Thyroid gland (tissue), 4 donors: Measurements from ENCODE around the gene MCM3AP. TPM values are rescaled to one million over a fixed set of nuclear protein-coding genes. Genes with fewer than 3 reads are reported as not detected.

Experiments used
- DNase-seq, 2 donors: peaks; one replicate each; pipeline ENCODE4 v3.0.0-alpha.2; 2019
- H3K27ac ChIP-seq, 3 donors: fragments of 200-600 bp; sonication (generic); 1 replicate in 2 of 3; 2 replicates in 1 of 3; pipeline ENCODE4 v1.5.1; 2016 to 2019; ENCODE audit warnings: mild to moderate bottlenecking in 1 of 3, moderate library complexity in 1 of 3
- H3K27me3 ChIP-seq: fragments of 200-600 bp; sonication (generic); one replicate; pipeline ENCODE4 v1.5.1; 2019
- H3K36me3 ChIP-seq, 2 donors: fragments of 200-600 bp; sonication (generic); one replicate each; pipeline ENCODE4 v1.5.1; 2016 to 2019
- H3K4me1 ChIP-seq, 2 donors: fragments of 200-600 bp; sonication (generic); one replicate each; pipeline ENCODE4 v1.5.1; 2017 to 2019
- H3K4me3 ChIP-seq, 3 donors: fragments of 200-600 bp; sonication (generic); replicated peaks in 1 of 3; 1 replicate in 2 of 3; 2 replicates in 1 of 3; pipeline ENCODE4 v1.5.1; 2016; ENCODE audit warnings: mild to moderate bottlenecking in 1 of 3
- H3K9me3 ChIP-seq: fragments of 200-600 bp; sonication (generic); one replicate; pipeline ENCODE4 v1.5.1; 2017
- POLR2A ChIP-seq, 2 donors: fragments of 450-650 bp; IDR thresholded peaks; one replicate each; pipeline ENCODE4 v1.6.1; 2017; ENCODE audit warnings: antibody characterized with exemption in 2 of 2, mild to moderate bottlenecking in 2 of 2, moderate library complexity in 1 of 2
- WGBS, 2 donors: methylation state at CpG; one replicate each; pipeline ENCODE4 v1.1.5; 2017; 5-methylcytosine and 5-hydroxymethylcytosine counted together
- intact Hi-C: fragments of 100-400 bp; cut with DNase I; formaldehyde crosslinking; loops from one replicate; pipeline ENCODE4 v1.15.1; 2023
- total RNA-seq, 4 donors: library from RNA; depleted of rRNA; stranded (reverse); fragments of >200 nt; gene quantifications; one replicate each; pipeline ENCODE4 v1.2.3, GENCODE V29; 2016
- TF ChIP-seq, protein P1 (sequence below), 6 experiments: fragments of 200-600 bp in 3 of 6; fragments of 450-650 bp in 3 of 6; sonication (generic) in 3 of 6; IDR thresholded peaks; one replicate each; pipeline ENCODE4 v1.5.1; 2016 to 2019; ENCODE audit warnings: antibody characterized with exemption in 6 of 6, mild to moderate bottlenecking in 2 of 6, inconsistent platforms in 1 of 6, moderate library complexity in 1 of 6

Gene MCM3AP
- total RNA-seq, 4 donors from 2014 or later = 65.7 to 116 (median 81.0) TPM

DNA sequence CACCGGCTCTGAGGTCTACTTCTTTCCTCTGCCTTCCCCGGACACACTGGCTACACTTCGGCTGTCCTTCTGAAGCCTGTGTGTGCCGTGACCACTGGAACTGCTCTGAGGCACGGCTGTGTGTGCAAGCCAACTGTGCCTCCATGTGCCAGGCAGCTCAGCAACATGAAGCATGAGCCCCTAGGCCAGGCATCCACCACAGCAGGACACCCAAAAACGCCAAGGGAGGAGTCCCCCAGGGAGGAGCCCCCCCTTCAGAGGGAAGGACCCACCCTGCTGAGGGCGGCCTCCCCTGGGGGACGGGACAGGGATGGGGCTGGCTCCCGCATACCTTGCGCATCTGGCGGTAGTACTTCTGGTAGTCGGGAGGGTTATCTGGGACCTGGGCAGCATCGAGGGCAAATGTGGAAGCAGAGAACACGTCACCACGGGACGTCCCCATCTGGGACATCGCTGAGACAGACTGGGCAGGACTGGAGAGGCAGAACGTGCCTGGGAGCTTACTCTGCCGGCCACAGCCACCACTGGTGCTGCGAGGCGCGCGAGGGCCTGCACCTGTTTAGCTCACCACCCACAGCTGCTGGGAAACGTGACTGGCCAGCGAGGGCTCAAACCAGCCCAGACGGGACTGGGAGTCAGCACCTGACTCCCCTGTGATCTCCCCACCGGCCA, 77.4 kb downstream of the MCM3AP start:
- Histone ChIP-seq H3K4me3 (no peak overlapping the region), H3K9me3 (no peaks in the 10 kb centered on the region), H3K27me3 (no peaks in the 10 kb centered on the region), H3K4me1 (no peaks in the 10 kb centered on the region), H3K27ac (no peak overlapping the region), H3K36me3 (peaks cover 9 to 20% of the 10 kb centered on the region in 2 donors)
- TF ChIP-seq, protein P1, sequence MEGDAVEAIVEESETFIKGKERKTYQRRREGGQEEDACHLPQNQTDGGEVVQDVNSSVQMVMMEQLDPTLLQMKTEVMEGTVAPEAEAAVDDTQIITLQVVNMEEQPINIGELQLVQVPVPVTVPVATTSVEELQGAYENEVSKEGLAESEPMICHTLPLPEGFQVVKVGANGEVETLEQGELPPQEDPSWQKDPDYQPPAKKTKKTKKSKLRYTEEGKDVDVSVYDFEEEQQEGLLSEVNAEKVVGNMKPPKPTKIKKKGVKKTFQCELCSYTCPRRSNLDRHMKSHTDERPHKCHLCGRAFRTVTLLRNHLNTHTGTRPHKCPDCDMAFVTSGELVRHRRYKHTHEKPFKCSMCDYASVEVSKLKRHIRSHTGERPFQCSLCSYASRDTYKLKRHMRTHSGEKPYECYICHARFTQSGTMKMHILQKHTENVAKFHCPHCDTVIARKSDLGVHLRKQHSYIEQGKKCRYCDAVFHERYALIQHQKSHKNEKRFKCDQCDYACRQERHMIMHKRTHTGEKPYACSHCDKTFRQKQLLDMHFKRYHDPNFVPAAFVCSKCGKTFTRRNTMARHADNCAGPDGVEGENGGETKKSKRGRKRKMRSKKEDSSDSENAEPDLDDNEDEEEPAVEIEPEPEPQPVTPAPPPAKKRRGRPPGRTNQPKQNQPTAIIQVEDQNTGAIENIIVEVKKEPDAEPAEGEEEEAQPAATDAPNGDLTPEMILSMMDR (IDR thresholded peaks at IDR 0.05) = no peak
- TF ChIP-seq POLR2A (IDR thresholded peaks at IDR 0.05) = no peak
- DNase-seq = peak in 1 of 2 donors; percentile 0
- intact Hi-C loops = no loop called here
- 95 to 97% methylated on average over 11 to 18 of the region's 27 CpGs for WGBS, 2 donors

DNA sequence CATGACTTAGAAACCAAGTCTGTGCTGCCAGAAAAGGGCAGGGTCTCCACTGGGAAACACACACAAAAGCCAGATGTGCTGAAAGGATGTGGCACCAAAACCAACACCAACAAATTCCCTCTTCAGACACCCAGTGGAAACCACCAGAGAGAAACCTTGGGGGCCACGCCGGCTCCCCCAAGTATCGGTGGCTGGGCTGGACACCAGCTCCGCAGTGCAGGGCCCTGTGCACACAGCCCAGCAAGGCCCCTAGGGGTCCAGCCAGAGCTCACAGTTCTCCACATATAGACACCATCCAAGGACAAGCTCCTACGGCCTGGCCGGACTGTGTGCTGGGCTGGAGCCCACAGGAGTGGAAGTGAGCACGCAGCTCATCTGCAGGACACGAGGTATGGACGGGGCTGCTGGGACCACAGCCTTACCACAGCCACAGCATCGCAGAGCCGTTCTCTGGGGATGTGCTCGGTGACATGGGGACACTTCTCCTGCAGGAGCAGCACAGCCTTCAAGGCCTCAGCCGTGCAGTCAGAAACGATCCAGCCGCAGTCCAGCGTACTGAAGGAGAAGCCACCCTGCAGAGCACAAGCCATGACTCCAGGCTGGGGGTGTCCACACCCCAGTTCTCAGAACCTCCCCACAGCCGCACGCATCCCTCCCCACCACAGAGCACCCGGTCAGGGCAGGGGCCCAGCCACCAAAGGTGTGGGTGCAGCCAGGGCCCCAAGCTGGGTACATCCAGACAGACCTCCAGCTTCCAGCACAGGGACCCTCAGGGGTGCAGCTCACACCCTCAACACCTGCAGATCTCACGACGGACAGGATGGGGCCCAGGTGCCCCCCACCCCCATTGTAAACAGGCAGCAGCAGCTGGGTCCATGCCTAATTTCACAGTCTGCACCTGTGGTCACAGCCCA, 78.1 kb downstream of the MCM3AP start:
- H3K4me3 ChIP-seq = no peak overlapping the region
- no peak for TF ChIP-seq POLR2A (IDR thresholded peaks at IDR 0.05)
- TF ChIP-seq, protein P1 (IDR thresholded peaks at IDR 0.05) = no peak
- no peak overlapping the region for H3K27ac ChIP-seq
- H3K4me1 ChIP-seq = no peaks in the 10 kb centered on the region
- no peaks in the 10 kb centered on the region for H3K27me3 ChIP-seq
- no peaks in the 10 kb centered on the region for H3K9me3 ChIP-seq
- intact Hi-C loops = no loop called here
- 96% methylated on average over 14 to 19 of the region's 21 CpGs for WGBS, 2 donors
- no peak for DNase-seq
- peaks cover 9 to 20% of the 10 kb centered on the region in 2 donors for H3K36me3 ChIP-seq

DNA sequence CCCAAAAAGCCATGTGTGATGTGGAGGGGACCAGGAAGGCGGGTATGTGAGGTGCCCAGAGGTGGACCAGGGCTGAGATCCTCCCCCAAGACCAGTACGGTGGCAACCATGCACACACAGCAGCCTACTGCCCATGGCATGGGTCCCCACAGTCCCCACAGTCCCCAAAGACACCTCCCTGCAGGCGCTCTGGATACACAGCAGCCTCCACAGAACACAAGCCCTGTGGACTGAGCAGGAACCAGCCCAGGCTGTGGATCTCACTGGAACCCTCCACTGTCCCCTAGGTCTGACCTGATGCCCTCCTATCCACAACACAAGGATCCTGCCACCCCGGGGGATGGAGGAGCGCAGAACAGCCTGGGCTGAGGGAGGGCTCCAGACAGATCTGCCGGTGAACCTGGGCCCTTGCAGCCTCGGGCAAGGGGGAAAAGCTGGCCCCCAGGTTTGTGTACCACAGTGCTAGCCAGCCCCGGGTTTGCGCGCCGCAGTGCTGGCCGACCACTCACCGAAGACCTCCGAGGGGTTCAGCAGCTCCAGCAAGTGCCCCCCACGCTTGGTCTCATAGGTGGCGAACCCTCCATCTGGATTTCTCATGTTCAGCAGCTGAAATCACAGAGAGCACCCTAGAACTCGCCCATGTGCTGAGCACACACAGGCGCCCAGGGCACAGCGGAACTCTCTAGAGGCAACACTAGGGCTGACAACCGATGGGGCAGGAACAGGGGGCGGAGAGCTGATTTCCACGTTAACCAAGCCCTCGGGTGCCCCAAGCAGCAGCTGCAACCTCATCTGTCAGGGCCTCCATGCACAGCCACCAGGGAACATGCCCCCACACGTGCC, 79.0 kb downstream of the MCM3AP start:
- WGBS, 2 donors = 87 to 94% methylated on average over 3 to 17 of the region's 24 CpGs
- H3K36me3 ChIP-seq = peaks cover 9 to 20% of the 10 kb centered on the region in 2 donors
- no peak overlapping the region for H3K4me3 ChIP-seq
- TF ChIP-seq, protein P1 (IDR thresholded peaks at IDR 0.05) = no peak
- intact Hi-C loops = no loop called here
- no peaks in the 10 kb centered on the region for H3K27me3 ChIP-seq
- H3K27ac ChIP-seq = no peak overlapping the region
- no peaks in the 10 kb centered on the region for H3K9me3 ChIP-seq
- H3K4me1 ChIP-seq = no peaks in the 10 kb centered on the region
- no peak for DNase-seq

DNA sequence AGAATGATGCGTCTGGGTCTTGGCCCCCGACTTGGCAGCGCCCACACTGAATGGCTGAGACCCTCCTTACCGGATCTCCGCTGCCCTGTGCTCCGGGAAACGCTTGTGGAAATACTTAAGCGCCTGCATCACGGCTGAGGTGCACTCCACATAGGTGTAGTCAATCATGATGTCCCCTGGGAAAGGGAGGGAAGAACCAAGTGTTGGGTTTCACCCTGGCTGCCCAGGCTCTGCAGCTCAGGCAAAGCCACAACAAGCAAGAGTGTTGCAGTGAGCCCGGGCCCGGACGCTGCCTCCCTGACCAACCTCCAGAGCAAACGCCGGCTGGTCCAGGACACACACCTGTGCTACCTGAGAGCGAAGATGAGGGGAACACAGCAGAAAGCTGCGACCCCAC, 79.6 kb downstream of the MCM3AP start:
- no peak overlapping the region for H3K27ac ChIP-seq
- peaks cover 9 to 20% of the 10 kb centered on the region in 2 donors for H3K36me3 ChIP-seq
- H3K9me3 ChIP-seq = no peaks in the 10 kb centered on the region
- no peaks in the 10 kb centered on the region for H3K4me1 ChIP-seq
- no peak overlapping the region for H3K4me3 ChIP-seq
- no peaks in the 10 kb centered on the region for H3K27me3 ChIP-seq
- TF ChIP-seq, protein P1 (IDR thresholded peaks at IDR 0.05) = no peak
- no peak for TF ChIP-seq POLR2A (IDR thresholded peaks at IDR 0.05)
- 93 to 96% methylated on average over 16 of the region's 16 CpGs for WGBS, 2 donors
- intact Hi-C loops = no loop called here
- no peak for DNase-seq
